Measurements from ENCODE around the gene POLR3K. TPM values are rescaled to one million over a fixed set of nuclear protein-coding genes. Genes with fewer than 3 reads are reported as not detected.

Gene POLR3K
- total RNA-seq, 1 experiment from 2014 or later = 22.7 TPM

DNA sequence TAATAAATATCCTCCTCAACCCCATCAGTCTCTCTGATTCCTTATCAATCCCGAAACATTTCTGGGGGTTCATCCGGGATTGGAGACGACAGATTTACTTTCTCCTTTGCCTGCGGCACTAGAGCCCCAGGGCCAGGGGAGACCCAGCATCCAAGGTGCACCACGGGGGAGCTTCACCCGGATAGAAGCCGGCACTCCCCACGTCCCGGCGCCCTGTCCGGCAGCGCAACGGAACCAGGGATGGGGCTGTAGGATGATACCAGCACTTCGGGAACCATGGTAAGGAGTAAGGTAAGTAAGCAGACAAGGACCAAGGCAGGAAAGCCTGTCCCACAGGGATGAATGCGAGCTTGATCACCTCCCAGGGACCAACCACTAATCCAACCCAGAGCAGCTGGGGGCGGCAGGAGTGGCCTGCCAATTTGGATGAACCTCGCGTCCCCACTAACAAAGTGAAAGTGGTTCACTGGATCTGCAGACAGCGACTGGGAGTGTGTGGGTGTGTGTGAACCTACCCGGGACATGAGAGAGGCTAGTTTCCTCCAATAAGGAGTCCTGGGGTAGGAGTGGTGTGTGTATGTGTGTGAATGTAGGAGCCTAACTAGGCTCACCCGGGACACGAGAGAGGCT, 11.9 kb downstream of the POLR3K start:
- Histone ChIP-seq H3K4me2 (ENCODE audit: low read length) (no peak overlapping the region), H4K20me1 (ENCODE audit: insufficient read depth) (no peaks in the 10 kb centered on the region), H3K27ac (ENCODE audit: low read depth, low read length) (no peak overlapping the region), H3K9me3 (ENCODE audit: control insufficient read depth in 1 of 2, insufficient read depth in 1 of 2, low read depth in 1 of 2, low read length in 2 of 2) (no peaks in the 10 kb centered on the region), H3K27me3 (ENCODE audit: insufficient read depth, low read length) (no peaks in the 10 kb centered on the region), H3K9ac (ENCODE audit: low read length) (no peak overlapping the region), H3K4me1 (ENCODE audit: control insufficient read depth in 1 of 2, insufficient read depth in 2 of 2, low read length in 2 of 2) (peaks cover 0 to 7% of the 10 kb centered on the region in 2 experiments; a peak in 1 of 4 replicates), H3K79me2 (ENCODE audit: insufficient read depth, low read length) (no peaks in the 10 kb centered on the region), H2AFZ (ENCODE audit: low read depth, low read length, poor library complexity, severe bottlenecking) (no peak overlapping the region), H3K9me2 (ENCODE audit: insufficient read depth) (no peaks in the 10 kb centered on the region), H3K4me3 (replicated peaks in 1 of 2; ENCODE audit: low read depth in 1 of 2, low read length in 2 of 2) (no peak overlapping the region), H3K36me3 (ENCODE audit: control insufficient read depth in 1 of 2, insufficient read depth in 2 of 2, low read length in 2 of 2) (peaks cover 0 to 11% of the 10 kb centered on the region in 2 experiments; a peak in 1 of 4 replicates)
- intact Hi-C loops (cut with micrococcal nuclease) = no loop called here
- ChIA-PET RAD21 (ENCODE audit: low non-redundant PET in 1 of 2, low total read pairs in 2 of 2, uncharacterized antibody in 2 of 2, unreplicated experiment in 2 of 2) (no interaction called here), CTCF (no interaction called here), POLR2A (no interaction called here)
- ATAC-seq (no peak), DNase-seq (ENCODE audit: low read depth, low spot score) (no peak)
- no peak for TF ChIP-seq EGR1 (IDR thresholded peaks at IDR 0.05; ENCODE audit: low read depth)
- TF ChIP-seq, protein P1, sequence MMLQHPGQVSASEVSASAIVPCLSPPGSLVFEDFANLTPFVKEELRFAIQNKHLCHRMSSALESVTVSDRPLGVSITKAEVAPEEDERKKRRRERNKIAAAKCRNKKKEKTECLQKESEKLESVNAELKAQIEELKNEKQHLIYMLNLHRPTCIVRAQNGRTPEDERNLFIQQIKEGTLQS (IDR thresholded peaks at IDR 0.05) = no peak
- TF ChIP-seq TCF7L2 (IDR thresholded peaks at IDR 0.05; ENCODE audit: borderline replicate concordance, extremely low read depth, insufficient read depth, insufficient read length) = no peak
- no peak for TF ChIP-seq ZFX (IDR thresholded peaks at IDR 0.05)
- no peak for TF ChIP-seq SRF (IDR thresholded peaks at IDR 0.05; ENCODE audit: low read depth)
- TF ChIP-seq YY1 (IDR thresholded peaks at IDR 0.05; ENCODE audit: extremely low read depth, insufficient replicate concordance, low read depth, low read length) = no peak
- no peak for TF ChIP-seq POLR2A (IDR thresholded peaks at IDR 0.05; ENCODE audit: borderline replicate concordance, extremely low read depth, insufficient read depth, insufficient read length)
- no TSS peak for BruUV-seq (replicated peaks)

DNA sequence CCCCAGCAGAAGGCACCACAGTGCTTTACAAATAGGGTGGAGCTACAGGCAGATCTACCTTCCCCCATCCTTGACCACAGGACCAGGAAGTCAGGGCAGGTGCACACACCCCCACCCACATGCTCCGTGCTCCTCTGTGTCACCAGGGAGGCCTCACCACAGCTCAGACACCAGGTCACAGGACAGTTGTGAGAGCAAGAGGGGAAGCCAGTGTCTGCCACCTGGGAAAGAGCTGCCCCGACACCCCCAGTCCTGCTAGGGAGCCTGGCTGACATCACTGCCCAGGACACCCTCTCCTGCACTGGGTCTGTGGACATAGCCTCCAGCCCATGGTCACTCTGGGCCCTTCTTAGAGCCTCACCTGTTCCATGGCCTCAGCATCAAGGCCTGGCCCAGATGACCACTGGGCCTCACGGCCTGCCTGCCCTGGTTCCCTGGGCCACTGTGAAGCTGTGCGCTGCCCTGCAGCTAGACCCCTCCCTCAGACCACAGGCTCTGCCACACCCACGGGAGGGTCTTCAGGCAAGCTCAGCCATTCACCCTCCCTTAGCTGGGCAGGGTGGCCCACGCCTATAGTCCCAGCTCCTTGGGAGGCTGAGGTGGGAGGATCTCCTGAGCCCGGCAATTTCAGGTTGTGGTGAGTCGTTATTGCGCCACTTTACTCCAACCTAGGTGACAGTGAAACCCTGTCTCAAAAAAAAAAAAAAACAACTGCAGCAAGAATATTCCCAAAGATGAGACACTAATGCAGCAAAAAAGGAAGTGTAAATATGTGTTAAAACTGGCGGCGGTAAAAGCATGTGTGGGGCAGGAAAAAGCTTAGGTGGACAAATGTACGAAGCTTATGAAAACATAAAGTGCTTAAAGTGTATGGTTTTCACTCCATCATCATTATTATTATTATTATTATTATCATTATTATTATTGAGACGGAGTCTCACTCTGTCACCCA, 14.2 kb downstream of the POLR3K start:
- Histone ChIP-seq H3K4me1 (ENCODE audit: control insufficient read depth in 1 of 2, insufficient read depth in 2 of 2, low read length in 2 of 2) (peaks cover 0 to 7% of the 10 kb centered on the region in 2 experiments; a peak in 1 of 4 replicates), H4K20me1 (ENCODE audit: insufficient read depth) (no peaks in the 10 kb centered on the region), H2AFZ (ENCODE audit: low read depth, low read length, poor library complexity, severe bottlenecking) (no peak overlapping the region), H3K36me3 (ENCODE audit: control insufficient read depth in 1 of 2, insufficient read depth in 2 of 2, low read length in 2 of 2) (no peaks in the 10 kb centered on the region; a peak in 1 of 4 replicates), H3K79me2 (ENCODE audit: insufficient read depth, low read length) (no peaks in the 10 kb centered on the region), H3K4me2 (ENCODE audit: low read length) (no peak overlapping the region), H3K9me3 (ENCODE audit: control insufficient read depth in 1 of 2, insufficient read depth in 1 of 2, low read depth in 1 of 2, low read length in 2 of 2) (no peaks in the 10 kb centered on the region), H3K4me3 (replicated peaks in 1 of 2; ENCODE audit: low read depth in 1 of 2, low read length in 2 of 2) (no peak overlapping the region), H3K9ac (ENCODE audit: low read length) (no peak overlapping the region), H3K27me3 (ENCODE audit: insufficient read depth, low read length) (no peaks in the 10 kb centered on the region), H3K9me2 (ENCODE audit: insufficient read depth) (no peaks in the 10 kb centered on the region), H3K27ac (ENCODE audit: low read depth, low read length) (no peak overlapping the region; the same call in 1 of the 2 replicates)
- DNase-seq (ENCODE audit: low read depth, low spot score) = no peak
- ChIA-PET CTCF (no interaction called here), POLR2A (no interaction called here), RAD21 (ENCODE audit: low non-redundant PET in 1 of 2, low total read pairs in 2 of 2, uncharacterized antibody in 2 of 2, unreplicated experiment in 2 of 2) (no interaction called here)
- no TSS peak for BruUV-seq (replicated peaks)
- ATAC-seq = peak; percentile 58
- intact Hi-C loops (cut with micrococcal nuclease) = no loop called here
- TF ChIP-seq ELF1 (IDR thresholded peaks at IDR 0.05; ENCODE audit: borderline replicate concordance, low read depth) (no peak), FOSL1 (IDR thresholded peaks at IDR 0.05; ENCODE audit: low read depth) (no peak), JUND (IDR thresholded peaks at IDR 0.05) (no peak), ZFX (IDR thresholded peaks at IDR 0.05) (no peak), TCF7L2 (IDR thresholded peaks at IDR 0.05; ENCODE audit: borderline replicate concordance, extremely low read depth, insufficient read depth, insufficient read length) (no peak), CEBPB (IDR thresholded peaks at IDR 0.05; ENCODE audit: low read depth) (peak; percentile 50), CBX3 (IDR thresholded peaks at IDR 0.05; ENCODE audit: low read depth) (no peak), SP1 (IDR thresholded peaks at IDR 0.05; ENCODE audit: low read depth) (no peak)
- TF ChIP-seq, protein P2, sequence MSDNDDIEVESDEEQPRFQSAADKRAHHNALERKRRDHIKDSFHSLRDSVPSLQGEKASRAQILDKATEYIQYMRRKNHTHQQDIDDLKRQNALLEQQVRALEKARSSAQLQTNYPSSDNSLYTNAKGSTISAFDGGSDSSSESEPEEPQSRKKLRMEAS (IDR thresholded peaks at IDR 0.05) = peak; percentile 64
- TF ChIP-seq, protein P3, sequence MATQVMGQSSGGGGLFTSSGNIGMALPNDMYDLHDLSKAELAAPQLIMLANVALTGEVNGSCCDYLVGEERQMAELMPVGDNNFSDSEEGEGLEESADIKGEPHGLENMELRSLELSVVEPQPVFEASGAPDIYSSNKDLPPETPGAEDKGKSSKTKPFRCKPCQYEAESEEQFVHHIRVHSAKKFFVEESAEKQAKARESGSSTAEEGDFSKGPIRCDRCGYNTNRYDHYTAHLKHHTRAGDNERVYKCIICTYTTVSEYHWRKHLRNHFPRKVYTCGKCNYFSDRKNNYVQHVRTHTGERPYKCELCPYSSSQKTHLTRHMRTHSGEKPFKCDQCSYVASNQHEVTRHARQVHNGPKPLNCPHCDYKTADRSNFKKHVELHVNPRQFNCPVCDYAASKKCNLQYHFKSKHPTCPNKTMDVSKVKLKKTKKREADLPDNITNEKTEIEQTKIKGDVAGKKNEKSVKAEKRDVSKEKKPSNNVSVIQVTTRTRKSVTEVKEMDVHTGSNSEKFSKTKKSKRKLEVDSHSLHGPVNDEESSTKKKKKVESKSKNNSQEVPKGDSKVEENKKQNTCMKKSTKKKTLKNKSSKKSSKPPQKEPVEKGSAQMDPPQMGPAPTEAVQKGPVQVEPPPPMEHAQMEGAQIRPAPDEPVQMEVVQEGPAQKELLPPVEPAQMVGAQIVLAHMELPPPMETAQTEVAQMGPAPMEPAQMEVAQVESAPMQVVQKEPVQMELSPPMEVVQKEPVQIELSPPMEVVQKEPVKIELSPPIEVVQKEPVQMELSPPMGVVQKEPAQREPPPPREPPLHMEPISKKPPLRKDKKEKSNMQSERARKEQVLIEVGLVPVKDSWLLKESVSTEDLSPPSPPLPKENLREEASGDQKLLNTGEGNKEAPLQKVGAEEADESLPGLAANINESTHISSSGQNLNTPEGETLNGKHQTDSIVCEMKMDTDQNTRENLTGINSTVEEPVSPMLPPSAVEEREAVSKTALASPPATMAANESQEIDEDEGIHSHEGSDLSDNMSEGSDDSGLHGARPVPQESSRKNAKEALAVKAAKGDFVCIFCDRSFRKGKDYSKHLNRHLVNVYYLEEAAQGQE (IDR thresholded peaks at IDR 0.05; ENCODE audit: low read depth) = no peak
